NCI-H1436 (cell line): ENCODE results near the gene SMS.
A peak's percentile ranks its signal among the peaks of the same experiment; 100 is the strongest.

Experiments
- DNase-seq: peaks from one replicate; lab custom pipeline; 2025; lab: John Stamatoyannopoulos, UW

The SMS gene

GRCh38 chrX:21982311-21982710, 41.8 kb downstream of the SMS start:
- no peak for DNase-seq

GRCh38 chrX:21985332-21985777, 44.8 kb downstream of the SMS start:
- peak; percentile 59 for DNase-seq

DNA sequence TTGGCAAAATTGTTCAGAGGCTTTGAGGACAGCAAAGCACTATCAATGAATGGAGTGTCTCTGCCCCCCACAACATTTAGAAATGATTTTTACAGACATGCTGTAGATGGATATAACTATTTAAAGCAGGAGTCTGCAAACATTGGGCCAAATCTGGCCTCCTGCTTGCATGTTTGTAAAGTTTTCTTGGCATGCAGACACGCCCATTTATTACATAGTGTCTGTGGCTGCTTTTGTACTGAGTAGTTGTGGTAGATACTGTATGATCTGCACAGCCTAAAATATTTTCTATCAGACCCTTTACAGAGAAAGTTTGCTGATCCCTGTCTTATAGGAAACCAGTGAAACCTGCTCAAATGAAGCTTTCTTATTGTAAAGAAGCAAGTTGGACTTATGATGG, 46.1 kb downstream of the SMS start:
- no peak for DNase-seq

GRCh38 chrX:21989384-21989783, 48.9 kb downstream of the SMS start:
- DNase-seq: no peak

DNA sequence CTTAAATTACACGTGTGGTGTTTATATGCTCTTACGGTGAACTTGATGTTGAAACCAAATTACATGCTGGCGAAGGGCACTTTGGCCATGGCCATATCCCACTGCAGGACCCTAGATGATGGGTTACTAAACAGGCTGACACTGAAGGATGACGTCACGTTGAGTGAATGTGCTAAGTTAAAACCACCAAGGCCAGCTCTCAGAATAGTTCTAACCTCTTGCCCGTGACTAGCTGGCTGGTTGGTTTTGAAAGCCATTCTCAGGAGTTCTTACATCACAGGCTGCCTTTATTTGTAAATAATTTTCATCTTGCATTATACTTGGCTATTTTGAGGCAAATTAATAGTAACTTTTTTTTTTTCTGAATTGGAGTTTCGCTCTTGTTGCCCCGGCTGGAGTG, 50.3 kb downstream of the SMS start:
- no peak for DNase-seq

- DNase-seq: no peak
Measured at GRCh38 chrX:21991504-21991903, 51.0 kb downstream of the SMS start.

GRCh38 chrX:21993265-21993664, 52.8 kb downstream of the SMS start:
- no peak for DNase-seq

- no peak for DNase-seq
Measured at GRCh38 chrX:21996872-21997455, 56.5 kb downstream of the SMS start.

GRCh38 chrX:21998037-21998436, 57.5 kb downstream of the SMS start:
- DNase-seq: no peak

GRCh38 chrX:22004866-22005265, 64.4 kb downstream of the SMS start:
- no peak for DNase-seq

GRCh38 chrX:22012051-22012450, 71.5 kb downstream of the SMS start:
- no peak for DNase-seq

DNA sequence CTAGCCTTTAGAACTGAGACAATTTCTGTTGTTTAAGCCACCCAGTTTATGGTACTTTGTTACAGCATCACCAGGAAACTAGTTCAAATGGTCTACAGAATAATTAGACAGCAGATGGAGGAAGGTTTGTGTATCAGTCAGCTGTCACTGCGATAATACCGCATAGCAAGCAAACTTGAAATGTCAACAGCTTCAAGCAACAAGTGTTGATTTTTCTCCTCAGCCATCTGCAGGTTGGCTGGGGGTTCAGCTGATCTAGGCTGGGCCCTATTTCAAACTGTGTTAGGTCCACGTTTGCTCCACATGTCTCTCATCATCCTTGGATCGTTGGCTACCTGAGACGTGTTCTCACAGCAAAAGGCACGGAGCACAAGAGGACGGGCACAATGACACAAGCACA, 72.4 kb downstream of the SMS start:
- no peak for DNase-seq

DNA sequence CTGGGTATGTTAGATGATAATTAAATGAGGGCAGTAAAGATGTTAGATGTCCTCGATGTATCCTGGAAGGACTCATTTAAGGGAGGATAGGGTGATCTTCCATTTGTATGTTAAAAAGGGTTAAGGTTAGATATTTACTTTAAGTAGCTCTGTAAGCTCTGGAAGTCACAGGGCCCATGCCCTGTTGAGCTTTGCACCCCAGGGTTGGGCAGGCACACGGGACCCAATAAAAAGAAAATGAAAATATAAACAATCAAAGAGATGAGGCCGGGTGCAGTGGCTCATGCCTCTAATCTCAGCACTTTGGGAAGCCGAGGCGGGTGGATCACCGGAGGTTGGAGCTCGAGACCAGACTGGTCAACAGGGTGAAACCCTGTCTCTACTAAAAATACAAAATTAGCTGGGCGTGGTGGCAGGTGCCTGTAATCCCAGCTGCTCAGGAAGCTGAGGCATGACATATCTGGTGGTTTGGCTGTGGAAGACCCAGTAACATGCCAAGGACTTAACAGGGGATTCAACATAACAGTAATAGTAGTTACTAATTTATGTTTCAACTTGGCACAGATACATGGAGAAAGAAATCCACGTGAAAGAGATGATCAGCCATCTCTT, 74.7 kb downstream of the SMS start:
- DNase-seq: no peak

DNA sequence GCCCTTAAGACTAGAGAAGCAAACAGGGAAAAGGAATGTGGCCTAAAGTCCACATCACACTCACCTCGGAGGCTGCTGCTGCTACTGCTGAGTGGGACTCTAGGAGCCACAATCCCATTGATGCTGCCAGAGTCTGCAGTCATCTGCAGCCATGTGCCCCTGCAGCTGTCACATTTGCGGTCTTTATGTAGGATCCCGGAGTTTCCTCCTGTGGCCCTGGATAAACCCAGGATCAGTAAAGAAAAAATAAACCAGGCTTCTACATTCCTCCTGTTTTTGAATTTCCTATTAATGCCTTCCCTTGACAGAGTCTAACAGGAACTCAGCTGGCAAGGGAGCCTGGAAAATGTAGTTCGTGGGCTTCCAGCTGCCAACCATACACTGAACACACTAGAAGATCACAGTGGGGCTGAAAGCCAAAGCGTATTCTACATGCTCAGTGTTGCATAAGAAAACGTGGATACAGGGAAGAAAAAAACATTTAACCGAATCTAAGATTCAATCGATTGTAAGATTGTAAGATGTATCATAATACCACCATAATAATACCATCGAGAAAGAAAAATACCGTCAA, 81.3 kb downstream of the SMS start:
- no peak for DNase-seq

DNA sequence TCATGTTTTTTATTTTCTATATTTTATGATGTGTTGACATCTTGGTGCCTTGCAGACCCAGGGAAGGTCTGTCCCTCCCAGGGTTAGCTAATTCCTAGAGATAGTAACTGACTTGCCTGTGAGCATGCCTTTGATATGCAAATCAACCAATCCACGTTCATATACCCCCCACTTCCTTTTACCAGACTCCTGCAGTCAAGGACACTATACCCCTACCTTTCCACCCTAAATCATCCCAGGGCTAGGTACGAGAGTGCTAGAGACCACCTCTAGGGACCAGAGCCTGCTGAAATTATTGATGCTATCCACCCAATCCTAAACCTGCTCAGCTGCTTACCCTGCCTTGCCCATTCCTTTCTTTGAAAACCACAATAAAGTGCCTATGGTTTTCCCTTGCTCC, 84.1 kb downstream of the SMS start:
- DNase-seq: no peak

- no peak for DNase-seq
Measured at GRCh38 chrX:22025751-22026150, 85.2 kb downstream of the SMS start.

- no peak for DNase-seq
Measured at GRCh38 chrX:22026731-22027130, 86.2 kb downstream of the SMS start.

DNA sequence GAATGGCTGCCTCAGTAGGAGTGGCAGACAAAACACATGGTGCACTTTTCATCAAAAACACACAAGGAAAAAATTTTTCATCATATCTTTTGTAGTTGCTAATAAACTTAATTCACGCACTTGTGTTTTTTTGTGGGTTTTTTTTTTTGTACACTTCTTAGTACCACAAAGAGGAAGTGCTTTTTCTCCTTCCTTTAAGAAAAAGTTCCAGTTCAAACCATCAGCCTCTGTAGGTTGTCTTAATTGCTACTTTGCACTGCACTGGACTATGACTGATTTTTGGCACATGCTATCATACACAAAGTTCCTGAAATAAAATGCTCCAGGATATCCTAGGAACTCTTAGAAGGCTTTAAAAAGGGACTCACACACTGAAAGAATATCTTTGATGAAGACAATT, 91.6 kb downstream of the SMS start, which contains the start of gene PHEX:
TSS of gene PHEX (plus strand) at position 242 of the 400 bp plus-strand sequence. CDS start 681 bp downstream, outside the sequence.
- no peak for DNase-seq

GRCh38 chrX:22032506-22032905, 92.0 kb downstream of the SMS start:
- DNase-seq: no peak

- DNase-seq: no peak
Measured at GRCh38 chrX:22033818-22034217, 93.3 kb downstream of the SMS start.

DNA sequence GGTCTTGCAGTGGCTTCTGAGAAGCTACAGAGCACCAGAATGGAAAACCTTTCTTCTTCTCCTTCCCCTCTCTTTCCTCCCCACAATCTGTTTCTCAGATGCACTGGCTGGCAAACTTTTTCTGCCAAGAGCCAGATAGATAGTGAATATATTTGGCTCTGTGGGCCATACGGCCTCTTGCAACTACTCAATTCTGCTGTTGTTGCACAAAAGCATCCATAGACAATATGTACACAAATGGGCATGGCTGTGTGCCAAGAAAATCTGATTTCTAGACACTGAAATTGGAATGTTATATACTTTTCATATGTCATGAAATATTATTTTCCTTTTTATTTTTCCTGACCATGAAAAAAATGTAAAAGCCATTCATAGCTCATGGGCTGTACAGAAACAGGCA, 94.7 kb downstream of the SMS start:
- DNase-seq: no peak

GRCh38 chrX:22037225-22037624, 96.7 kb downstream of the SMS start:
- DNase-seq: no peak

- no peak for DNase-seq
Measured at GRCh38 chrX:22037911-22038537, 97.5 kb downstream of the SMS start.
